Fibroblast of lung (primary cell): ENCODE data around the gene SEC31A. TPM values are rescaled to one million over a fixed set of nuclear protein-coding genes. Genes with fewer than 3 reads are reported as not detected.

Experiments used
- DNase-seq, 2 donors: peaks; one replicate each; pipeline versions ENCODE4 v3.0.0 to v3.0.0-alpha.2; 2010; ENCODE audit warnings: low read depth in 2 of 2
- H2AFZ ChIP-seq: 2 replicates; pipeline ENCODE4 v1.5.1; 2012; ENCODE audit warnings: low read length, control low read depth, inconsistent platforms
- H3K27ac ChIP-seq: 2 replicates; pipeline ENCODE4 v1.5.1; 2011; ENCODE audit warnings: low read length, control low read depth; ENCODE audit not compliant: insufficient read depth
- H3K27me3 ChIP-seq: 2 replicates; pipeline ENCODE4 v1.5.1; 2011; ENCODE audit warnings: mild to moderate bottlenecking, low read length; ENCODE audit not compliant: control insufficient read depth, insufficient read depth
- H3K36me3 ChIP-seq: 2 replicates; pipeline ENCODE4 v1.5.1; 2011; ENCODE audit warnings: low read length; ENCODE audit not compliant: control insufficient read depth, insufficient read depth
- H3K4me1 ChIP-seq: 2 replicates; pipeline ENCODE4 v1.5.1; 2011; ENCODE audit warnings: low read length; ENCODE audit not compliant: control insufficient read depth, insufficient read depth; ENCODE audit errors: extremely low read depth
- H3K4me2 ChIP-seq: 2 replicates; pipeline ENCODE4 v1.5.1; 2011; ENCODE audit warnings: low read length, control low read depth; ENCODE audit not compliant: insufficient read depth; ENCODE audit errors: extremely low read depth
- H3K4me3 ChIP-seq, 4 experiments: fragments of 200-600 bp in 1 of 4; sonication (generic) in 1 of 4; replicated peaks in 1 of 4; 2 replicates each; pipeline ENCODE4 v1.5.1; 2011 to 2016; ENCODE audit warnings: low read length in 4 of 4, low read depth in 3 of 4, mild to moderate bottlenecking in 3 of 4, control low read depth in 2 of 4, inconsistent platforms in 1 of 4, mixed read lengths in 1 of 4; ENCODE audit not compliant: insufficient read depth in 1 of 4; ENCODE audit errors: control extremely low read depth in 1 of 4
- H3K79me2 ChIP-seq: 2 replicates; pipeline ENCODE4 v1.5.1; 2012; ENCODE audit warnings: mild to moderate bottlenecking, low read length, inconsistent platforms; ENCODE audit not compliant: control insufficient read depth, insufficient read depth
- H3K9ac ChIP-seq: 2 replicates; pipeline ENCODE4 v1.5.1; 2011; ENCODE audit warnings: mild to moderate bottlenecking, low read length, control low read depth; ENCODE audit not compliant: insufficient read depth
- H3K9me3 ChIP-seq: 2 replicates; pipeline ENCODE4 v1.5.1; 2012; ENCODE audit warnings: low read depth, low read length; ENCODE audit not compliant: control insufficient read depth, insufficient read depth
- H4K20me1 ChIP-seq: 2 replicates; pipeline ENCODE4 v1.5.1; 2011; ENCODE audit warnings: low read length; ENCODE audit not compliant: control insufficient read depth, insufficient read depth; ENCODE audit errors: extremely low read depth
- EZH2 ChIP-seq: IDR thresholded peaks from 2 replicates; pipeline ENCODE4 v1.5.1; 2012; ENCODE audit warnings: low read length, control low read depth, mild to moderate bottlenecking; ENCODE audit errors: missing control alignments
- polyA plus RNA-seq, 2 donors: library from polyadenylated mRNA; depleted of rRNA in 1 of 2; stranded (reverse) in 1 of 2; unstranded in 1 of 2; fragments of >200 nt; gene quantifications; 2 replicates each; pipeline ENCODE4 v1.2.1, GENCODE V29; 2011 to 2012; ENCODE audit warnings: missing spikeins in 1 of 2
- total RNA-seq: library from RNA; depleted of rRNA; stranded (reverse); fragments of >200 nt; gene quantifications from 2 replicates; pipeline ENCODE4 v1.2.1, GENCODE V29; 2014
- TF ChIP-seq, protein P1 (sequence below), 2 donors: IDR thresholded peaks in 1 of 2; conservative IDR thresholded peaks in 1 of 2; 1 replicate in 1 of 2; 2 replicates in 1 of 2; pipeline ENCODE4 v1.5.1; 2011 to 2012; ENCODE audit warnings: low read length in 2 of 2, control low read depth in 1 of 2, inconsistent platforms in 1 of 2, low read depth in 1 of 2, mild to moderate bottlenecking in 1 of 2

The SEC31A gene
- total and polyA plus RNA-seq, 2 donors (not counting 1 experiment from before 2014, with no cell fraction given) = 342 to 472 TPM

DNA sequence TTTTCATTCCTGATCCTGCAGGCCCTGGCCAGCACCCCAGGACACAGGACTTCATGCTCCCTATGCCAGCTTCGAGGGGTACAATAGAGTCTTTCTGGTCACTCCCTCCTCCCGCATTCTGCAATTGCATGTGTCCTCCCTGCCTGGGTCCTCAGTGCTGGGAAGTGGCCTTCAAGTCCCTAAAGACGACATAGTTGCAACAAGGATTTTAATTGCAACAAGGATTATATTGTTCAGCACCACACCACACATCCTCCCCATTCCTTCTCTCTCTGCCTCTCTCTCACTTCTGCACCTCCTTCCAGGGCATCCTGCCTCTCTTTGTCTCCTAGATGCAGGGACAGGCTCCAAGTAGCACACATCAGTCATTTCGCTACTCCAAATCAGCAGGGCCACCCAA lies 117.9 kb downstream of the SEC31A start:
- no peak overlapping the region for H2AFZ ChIP-seq
- no peaks in the 10 kb centered on the region for H3K36me3 ChIP-seq
- H3K79me2 ChIP-seq = no peaks in the 10 kb centered on the region
- no peaks in the 10 kb centered on the region for H3K4me1 ChIP-seq
- no peak for DNase-seq
- no peak overlapping the region for H3K27ac ChIP-seq
- TF ChIP-seq, protein P1, sequence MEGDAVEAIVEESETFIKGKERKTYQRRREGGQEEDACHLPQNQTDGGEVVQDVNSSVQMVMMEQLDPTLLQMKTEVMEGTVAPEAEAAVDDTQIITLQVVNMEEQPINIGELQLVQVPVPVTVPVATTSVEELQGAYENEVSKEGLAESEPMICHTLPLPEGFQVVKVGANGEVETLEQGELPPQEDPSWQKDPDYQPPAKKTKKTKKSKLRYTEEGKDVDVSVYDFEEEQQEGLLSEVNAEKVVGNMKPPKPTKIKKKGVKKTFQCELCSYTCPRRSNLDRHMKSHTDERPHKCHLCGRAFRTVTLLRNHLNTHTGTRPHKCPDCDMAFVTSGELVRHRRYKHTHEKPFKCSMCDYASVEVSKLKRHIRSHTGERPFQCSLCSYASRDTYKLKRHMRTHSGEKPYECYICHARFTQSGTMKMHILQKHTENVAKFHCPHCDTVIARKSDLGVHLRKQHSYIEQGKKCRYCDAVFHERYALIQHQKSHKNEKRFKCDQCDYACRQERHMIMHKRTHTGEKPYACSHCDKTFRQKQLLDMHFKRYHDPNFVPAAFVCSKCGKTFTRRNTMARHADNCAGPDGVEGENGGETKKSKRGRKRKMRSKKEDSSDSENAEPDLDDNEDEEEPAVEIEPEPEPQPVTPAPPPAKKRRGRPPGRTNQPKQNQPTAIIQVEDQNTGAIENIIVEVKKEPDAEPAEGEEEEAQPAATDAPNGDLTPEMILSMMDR (conservative IDR thresholded peaks at IDR 0.05 in 1 of 2, IDR thresholded peaks at IDR 0.05 in 1 of 2; ENCODE audit: low read depth in 1 of 2, low read length in 2 of 2) = no peak
- no peak for TF ChIP-seq EZH2
- no peaks in the 10 kb centered on the region for H3K27me3 ChIP-seq
- no peak overlapping the region for H3K4me3 ChIP-seq
- no peak overlapping the region for H3K9ac ChIP-seq
- H3K4me2 ChIP-seq = no peak overlapping the region
- H3K9me3 ChIP-seq = no peaks in the 10 kb centered on the region
- no peaks in the 10 kb centered on the region for H4K20me1 ChIP-seq

DNA sequence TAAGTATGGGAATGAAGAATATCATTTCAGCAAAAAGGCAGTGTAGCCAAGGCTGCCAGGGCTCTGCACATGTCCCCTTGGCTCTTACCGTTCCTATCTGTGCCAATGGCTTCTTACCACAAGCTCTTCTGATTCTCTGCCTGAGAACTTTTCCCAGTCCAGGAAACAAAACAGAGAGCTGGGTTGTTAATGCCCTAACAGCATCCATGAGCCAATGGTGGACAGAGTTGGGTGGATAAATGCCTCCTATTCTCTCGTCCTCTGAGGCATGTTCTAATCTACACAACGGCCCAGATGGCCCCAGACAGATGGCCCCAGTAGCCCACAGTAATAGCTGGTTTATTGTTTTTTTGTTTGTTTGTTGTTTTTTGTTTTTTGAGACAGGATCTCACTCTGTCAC lies 120.3 kb downstream of the SEC31A start:
- Histone ChIP-seq H2AFZ (no peak overlapping the region), H3K9me3 (no peaks in the 10 kb centered on the region), H3K27ac (no peak overlapping the region), H3K27me3 (no peaks in the 10 kb centered on the region), H3K4me3 (no peak overlapping the region), H3K4me2 (no peak overlapping the region), H3K79me2 (no peaks in the 10 kb centered on the region), H4K20me1 (no peaks in the 10 kb centered on the region), H3K36me3 (no peaks in the 10 kb centered on the region), H3K9ac (no peak overlapping the region), H3K4me1 (no peaks in the 10 kb centered on the region)
- TF ChIP-seq EZH2 = no peak
- TF ChIP-seq, protein P1 (conservative IDR thresholded peaks at IDR 0.05 in 1 of 2, IDR thresholded peaks at IDR 0.05 in 1 of 2; ENCODE audit: low read depth in 1 of 2, low read length in 2 of 2) = no peak
- no peak for DNase-seq

Other genes with a start within 250 kb of the SEC31A start
- 10.5 and 11.4 TPM in 2 replicates for gene SCD5, start 92.4 kb downstream of the SEC31A start, total RNA-seq
- gene SCD5, start 92.4 kb downstream of the SEC31A start, polyA plus RNA-seq = 4.9 and 7.1 TPM in 2 replicates
- 5.6 and 6.2 TPM in 2 replicates for gene THAP9, start 9.6 kb upstream of the SEC31A start, total RNA-seq
- 1.7 and 2.4 TPM in 2 replicates for gene THAP9, start 9.6 kb upstream of the SEC31A start, polyA plus RNA-seq
- 10.0 and 15.2 TPM in 2 replicates for gene LIN54, start 119.7 kb upstream of the SEC31A start, total RNA-seq
- 13.3 and 16.9 TPM in 2 replicates for gene LIN54, start 119.7 kb upstream of the SEC31A start, polyA plus RNA-seq
- 106 and 128 TPM in 2 replicates for gene COPS4, start 144.0 kb upstream of the SEC31A start, total RNA-seq
- 82.3 and 92.9 TPM in 2 replicates for gene COPS4, start 144.0 kb upstream of the SEC31A start, polyA plus RNA-seq
- under 0.01 and 0.33 TPM in 2 replicates for gene PLAC8, start 223.6 kb upstream of the SEC31A start, total RNA-seq
- 0.29 and 0.79 TPM in 2 replicates for gene PLAC8, start 223.6 kb upstream of the SEC31A start, polyA plus RNA-seq